Astrocyte (in vitro differentiated cells and primary cell): Measurements from ENCODE around the gene MARCHF9.

Experiments
- EZH2 ChIP-seq: IDR thresholded peaks from 2 replicates; pipeline ENCODE4 v1.6.1; 2012; ENCODE audit warnings: mild to moderate bottlenecking, low read length, inconsistent platforms; ENCODE audit not compliant: insufficient read depth
- TF ChIP-seq, protein P1 (sequence below): IDR thresholded peaks from 2 replicates; pipeline ENCODE4 v1.5.1; 2011; ENCODE audit warnings: low read depth, mild to moderate bottlenecking, inconsistent platforms, low read length, moderate library complexity; ENCODE audit not compliant: insufficient read depth

DNA sequence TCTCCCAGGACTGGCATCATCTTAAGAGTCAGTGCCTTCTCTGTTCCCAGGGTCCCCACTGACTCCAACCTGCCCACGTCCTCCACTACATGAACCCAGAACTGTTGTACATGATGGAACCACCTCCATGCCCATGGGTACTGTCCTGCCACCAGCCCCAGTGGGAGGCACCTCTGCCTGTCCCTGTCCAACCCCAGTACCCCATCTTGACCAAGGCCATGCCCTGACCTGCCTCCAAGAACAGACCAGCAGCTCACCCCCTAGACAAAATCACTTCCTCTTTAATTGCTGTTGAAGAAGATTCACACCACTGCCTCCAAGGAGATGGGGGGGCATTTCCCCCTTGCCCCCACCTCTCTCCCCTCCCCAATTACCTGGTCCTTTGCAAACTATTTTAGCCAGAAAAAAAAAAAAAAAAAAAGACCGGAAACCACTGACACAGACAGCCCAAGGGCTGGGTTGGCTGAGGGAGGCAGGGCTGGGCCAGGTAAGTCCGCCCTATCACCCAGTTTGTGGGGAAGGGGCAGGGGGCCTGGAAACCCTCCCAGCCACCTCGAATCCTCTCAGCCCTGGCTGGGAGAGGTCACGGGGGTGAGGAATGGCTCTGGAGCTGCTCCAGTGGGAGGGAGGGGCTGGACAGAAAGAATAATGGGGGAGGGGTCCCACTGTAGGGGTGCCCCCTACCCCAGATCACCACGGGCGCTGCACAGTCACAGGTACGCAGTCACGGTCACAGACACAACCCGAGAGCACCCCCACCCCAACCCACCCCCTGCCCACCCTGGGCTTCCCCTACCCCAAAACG, 29.8 kb upstream of the MARCHF9 start:
- TF ChIP-seq, protein P1, sequence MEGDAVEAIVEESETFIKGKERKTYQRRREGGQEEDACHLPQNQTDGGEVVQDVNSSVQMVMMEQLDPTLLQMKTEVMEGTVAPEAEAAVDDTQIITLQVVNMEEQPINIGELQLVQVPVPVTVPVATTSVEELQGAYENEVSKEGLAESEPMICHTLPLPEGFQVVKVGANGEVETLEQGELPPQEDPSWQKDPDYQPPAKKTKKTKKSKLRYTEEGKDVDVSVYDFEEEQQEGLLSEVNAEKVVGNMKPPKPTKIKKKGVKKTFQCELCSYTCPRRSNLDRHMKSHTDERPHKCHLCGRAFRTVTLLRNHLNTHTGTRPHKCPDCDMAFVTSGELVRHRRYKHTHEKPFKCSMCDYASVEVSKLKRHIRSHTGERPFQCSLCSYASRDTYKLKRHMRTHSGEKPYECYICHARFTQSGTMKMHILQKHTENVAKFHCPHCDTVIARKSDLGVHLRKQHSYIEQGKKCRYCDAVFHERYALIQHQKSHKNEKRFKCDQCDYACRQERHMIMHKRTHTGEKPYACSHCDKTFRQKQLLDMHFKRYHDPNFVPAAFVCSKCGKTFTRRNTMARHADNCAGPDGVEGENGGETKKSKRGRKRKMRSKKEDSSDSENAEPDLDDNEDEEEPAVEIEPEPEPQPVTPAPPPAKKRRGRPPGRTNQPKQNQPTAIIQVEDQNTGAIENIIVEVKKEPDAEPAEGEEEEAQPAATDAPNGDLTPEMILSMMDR, result no peak
- no peak for TF ChIP-seq EZH2
